ENCODE results near the gene B4GALNT1.
"Not testable (repeated sequence)": the region's sequence is repeated elsewhere in the genome, so short reads cannot be mapped to it uniquely, and the experiment has no call there.

The B4GALNT1 gene

GRCh38 chr12:57641699-57642442, 8.9 kb upstream of the B4GALNT1 start:
- DNase-seq (ENCODE audit: low read depth): no peak
- H3K4me3 ChIP-seq (ENCODE audit: low read length): no peak overlapping the region
- no peak for TF ChIP-seq CTCF (conservative IDR thresholded peaks at IDR 0.05; ENCODE audit: low read length)

- TF ChIP-seq CTCF (conservative IDR thresholded peaks at IDR 0.05; ENCODE audit: low read length): no peak
Observed at GRCh38 chr12:57640175-57641042, 7.4 kb upstream of the B4GALNT1 start.

GRCh38 chr12:57638096-57638495, 5.1 kb upstream of the B4GALNT1 start:
- no peak for TF ChIP-seq CTCF (conservative IDR thresholded peaks at IDR 0.05; ENCODE audit: low read length)
- H3K4me3 ChIP-seq (ENCODE audit: low read length): no peak overlapping the region

More at GRCh38 chr12:57640175-57641042, 7.4 kb upstream of the B4GALNT1 start:
- H3K4me3 ChIP-seq (ENCODE audit: low read length): no peak overlapping the region
- peak; percentile 13 for DNase-seq (ENCODE audit: low read depth)

GRCh38 chr12:57637364-57637763, 4.4 kb upstream of the B4GALNT1 start:
- no peak for TF ChIP-seq CTCF (conservative IDR thresholded peaks at IDR 0.05; ENCODE audit: low read length)
- no peak overlapping the region for H3K4me3 ChIP-seq (ENCODE audit: low read length)
- DNase-seq (ENCODE audit: low read depth): no peak

More at GRCh38 chr12:57638096-57638495, 5.1 kb upstream of the B4GALNT1 start:
- no peak for DNase-seq (ENCODE audit: low read depth)

GRCh38 chr12:57636731-57637130, 3.7 kb upstream of the B4GALNT1 start:
- DNase-seq (ENCODE audit: low read depth); H3K4me3 ChIP-seq (ENCODE audit: low read length): not testable (repeated sequence)

GRCh38 chr12:57632073-57632957, 686 bp downstream of the B4GALNT1 start:
- peak; percentile 17 for DNase-seq (ENCODE audit: low read depth)
- H3K4me3 ChIP-seq (ENCODE audit: low read length): peak overlapping the region; percentile 58
- TF ChIP-seq CTCF (conservative IDR thresholded peaks at IDR 0.05; ENCODE audit: low read length): no peak

- TF ChIP-seq CTCF (conservative IDR thresholded peaks at IDR 0.05; ENCODE audit: low read length): no peak
- peak overlapping the region; percentile 58; the same call in 1 of the 2 replicates for H3K4me3 ChIP-seq (ENCODE audit: low read length)
- DNase-seq (ENCODE audit: low read depth): no peak
Observed at GRCh38 chr12:57631566-57632072, 1.4 kb downstream of the B4GALNT1 start.

Measured in AG10803 (cell line).